HCT116 (cell line): ENCODE measurements around the gene STRN3. TPM values are rescaled to one million over a fixed set of nuclear protein-coding genes. Genes with fewer than 3 reads are reported as not detected.

ENCODE experiments used
- ATAC-seq: fragments of 200-7000 bp; cut with Tn5 transposase; 2 replicates; pipeline ENCODE4 v1.9.1; 2020; ENCODE audit warnings: mild to moderate bottlenecking, moderate library complexity
- BruUV-seq: library from RNA; stranded (reverse); fragments of 400-500 nt; replicated peaks from 2 replicates; lab custom pipeline; 2021; lab: Mats Ljungman, UMichigan
- CTCF ChIA-PET: fragments of 300-600 bp; sonication (Branson Sonifier 250); formaldehyde crosslinking; loops from one replicate; lab custom pipeline; 2021; ENCODE audit warnings: antibody characterized with exemption; lab: Charles Lee
- POLR2A ChIA-PET: fragments of 300-600, 350-600 bp; sonication (Branson Sonifier 250); formaldehyde crosslinking; loops from one replicate; lab custom pipeline; 2021; ENCODE audit warnings: antibody characterized with exemption; lab: Charles Lee
- RAD21 ChIA-PET, 2 experiments: fragments of 300-600 bp; sonication (Branson Sonifier 250); formaldehyde crosslinking; loops; one replicate each; lab custom pipeline; 2023; ENCODE audit warnings: low total read pairs in 2 of 2; ENCODE audit not compliant: uncharacterized antibody in 2 of 2, unreplicated experiment in 2 of 2, low non-redundant PET in 1 of 2; lab: Charles Lee
- DNase-seq: peaks from one replicate; pipeline ENCODE4 v3.0.0-alpha.2; 2010; ENCODE audit warnings: low read depth, low spot score
- H2AFZ ChIP-seq: fragments of 200-600 bp; shearing (Covaris generic), sonication (generic); 2 replicates; pipeline ENCODE4 v1.6.1; 2017; ENCODE audit warnings: low read depth, mixed run types, mixed read lengths, antibody characterized with exemption, low read length; ENCODE audit not compliant: poor library complexity, severe bottlenecking
- H3K27ac ChIP-seq: 2 replicates; pipeline ENCODE4 v1.5.1; 2012; ENCODE audit warnings: low read depth, low read length
- H3K27me3 ChIP-seq: fragments of 200-600 bp; sonication (generic); 2 replicates; pipeline ENCODE4 v1.6.1; 2016; ENCODE audit warnings: mixed run types, low read length, mixed read lengths; ENCODE audit not compliant: insufficient read depth
- H3K36me3 ChIP-seq, 2 experiments: fragments of 200-500 bp in 1 of 2; fragments of 200-600 bp in 1 of 2; sonication (Bioruptor generic) in 1 of 2; sonication (generic) in 1 of 2; 2 replicates each; pipeline versions ENCODE4 v1.5.1 to v1.6.1; 2014 to 2016; ENCODE audit warnings: low read length in 2 of 2, inconsistent platforms in 1 of 2, mixed read lengths in 1 of 2, mixed run types in 1 of 2; ENCODE audit not compliant: insufficient read depth in 2 of 2, control insufficient read depth in 1 of 2
- H3K4me1 ChIP-seq, 2 experiments: fragments of 200-600 bp in 1 of 2; sonication (generic) in 1 of 2; 2 replicates each; pipeline versions ENCODE4 v1.5.1 to v1.6.1; 2012 to 2017; ENCODE audit warnings: low read length in 2 of 2, inconsistent platforms in 1 of 2, mild to moderate bottlenecking in 1 of 2, mixed read lengths in 1 of 2, mixed run types in 1 of 2, moderate library complexity in 1 of 2; ENCODE audit not compliant: insufficient read depth in 2 of 2, control insufficient read depth in 1 of 2
- H3K4me2 ChIP-seq: fragments of 200-600 bp; sonication (generic); 2 replicates; pipeline ENCODE4 v1.6.1; 2017; ENCODE audit warnings: mixed run types, low read length, mixed read lengths
- H3K4me3 ChIP-seq, 2 experiments: fragments of 200-600 bp in 1 of 2; sonication (generic) in 1 of 2; replicated peaks in 1 of 2; 2 replicates each; pipeline ENCODE4 v1.5.1; 2011 to 2016; ENCODE audit warnings: low read length in 2 of 2, control low read depth in 1 of 2, low read depth in 1 of 2, mild to moderate bottlenecking in 1 of 2, mixed read lengths in 1 of 2, mixed run types in 1 of 2
- H3K79me2 ChIP-seq: fragments of 200-600 bp; sonication (generic); 2 replicates; pipeline ENCODE4 v1.6.1; 2017; ENCODE audit warnings: mild to moderate bottlenecking, mixed run types, low read length, moderate library complexity, mixed read lengths; ENCODE audit not compliant: insufficient read depth
- H3K9ac ChIP-seq: fragments of 200-600 bp; sonication (generic); 2 replicates; pipeline ENCODE4 v1.6.1; 2016; ENCODE audit warnings: low read length, mixed read lengths
- H3K9me2 ChIP-seq: fragments of 200-600 bp; sonication (generic), shearing (Covaris generic); 2 replicates; pipeline ENCODE4 v1.6.1; 2017; ENCODE audit warnings: mixed run types, mild to moderate bottlenecking, moderate library complexity; ENCODE audit not compliant: insufficient read depth
- H3K9me3 ChIP-seq, 2 experiments: fragments of 200-500 bp in 1 of 2; fragments of 200-600 bp in 1 of 2; sonication (Bioruptor generic) in 1 of 2; sonication (generic) in 1 of 2; 2 replicates each; pipeline ENCODE4 v1.6.1; 2014 to 2017; ENCODE audit warnings: low read length in 2 of 2, mixed read lengths in 2 of 2, inconsistent platforms in 1 of 2, low read depth in 1 of 2, mild to moderate bottlenecking in 1 of 2, mixed run types in 1 of 2, moderate library complexity in 1 of 2; ENCODE audit not compliant: control insufficient read depth in 1 of 2, insufficient read depth in 1 of 2
- H4K20me1 ChIP-seq: fragments of 200-600 bp; sonication (generic), shearing (Covaris generic); 2 replicates; pipeline ENCODE4 v1.6.1; 2017; ENCODE audit warnings: mixed run types, mild to moderate bottlenecking, moderate library complexity; ENCODE audit not compliant: insufficient read depth
- CBX3 ChIP-seq: IDR thresholded peaks from 2 replicates; pipeline ENCODE4 v1.6.1; 2012; ENCODE audit warnings: low read depth
- CEBPB ChIP-seq: IDR thresholded peaks from 2 replicates; pipeline ENCODE4 v1.6.1; 2012; ENCODE audit warnings: low read depth
- EGR1 ChIP-seq: IDR thresholded peaks from 2 replicates; pipeline ENCODE4 v1.6.1; 2012; ENCODE audit warnings: low read depth
- ELF1 ChIP-seq: IDR thresholded peaks from 2 replicates; pipeline ENCODE4 v1.6.1; 2012; ENCODE audit warnings: low read depth, borderline replicate concordance
- EZH2phosphoT487 ChIP-seq: fragments of 200-600 bp; IDR thresholded peaks from 2 replicates; pipeline ENCODE4 v1.6.1; 2018; ENCODE audit warnings: antibody characterized with exemption, borderline replicate concordance
- FOSL1 ChIP-seq: IDR thresholded peaks from 2 replicates; pipeline ENCODE4 v1.6.1; 2012; ENCODE audit warnings: low read depth
- JUND ChIP-seq: IDR thresholded peaks from 2 replicates; pipeline ENCODE4 v1.6.1; 2012
- POLR2A ChIP-seq: IDR thresholded peaks from 2 replicates; pipeline ENCODE4 v1.7.0; 2011; ENCODE audit warnings: borderline replicate concordance; ENCODE audit not compliant: insufficient read depth, insufficient read length; ENCODE audit errors: extremely low read depth
- POLR2AphosphoS5 ChIP-seq: IDR thresholded peaks from 2 replicates; pipeline ENCODE4 v1.6.1; 2011; ENCODE audit warnings: mild to moderate bottlenecking, low read depth, low read length, moderate library complexity
- RAD21 ChIP-seq: IDR thresholded peaks from 2 replicates; pipeline ENCODE4 v1.6.1; 2012; ENCODE audit warnings: low read depth, mild to moderate bottlenecking
- SIN3A ChIP-seq: IDR thresholded peaks from 2 replicates; pipeline ENCODE4 v1.6.1; 2012; ENCODE audit warnings: low read depth
- SRF ChIP-seq: IDR thresholded peaks from 2 replicates; pipeline ENCODE4 v1.6.1; 2012; ENCODE audit warnings: low read depth
- TCF7L2 ChIP-seq: IDR thresholded peaks from 2 replicates; pipeline ENCODE4 v1.7.0; 2011; ENCODE audit warnings: borderline replicate concordance, inconsistent platforms; ENCODE audit not compliant: insufficient read depth, insufficient read length; ENCODE audit errors: extremely low read depth
- YY1 ChIP-seq: IDR thresholded peaks from 2 replicates; pipeline ENCODE4 v1.6.1; 2011; ENCODE audit warnings: low read length, low read depth, moderate library complexity, mild to moderate bottlenecking; ENCODE audit not compliant: insufficient replicate concordance; ENCODE audit errors: extremely low read depth
- ZBTB33 ChIP-seq: IDR thresholded peaks from 2 replicates; pipeline ENCODE4 v1.6.1; 2011; ENCODE audit warnings: mild to moderate bottlenecking, low read length, moderate library complexity; ENCODE audit not compliant: insufficient replicate concordance; ENCODE audit errors: extremely low read depth
- ZFX ChIP-seq: fragments of 450-650 bp; IDR thresholded peaks from 2 replicates; pipeline ENCODE4 v1.6.1; 2017
- ZNF274 ChIP-seq: fragments of 200-500 bp; sonication (Bioruptor generic); IDR thresholded peaks from 2 replicates; pipeline ENCODE4 v1.6.1; 2014; ENCODE audit warnings: mild to moderate bottlenecking, low read depth, low read length, inconsistent platforms
- intact Hi-C: fragments of 100-400 bp; cut with micrococcal nuclease; formaldehyde crosslinking; loops from 2 replicates; pipeline ENCODE4 v1.10.0; 2022
- total RNA-seq: library from RNA; stranded (reverse); gene quantifications from one replicate; pipeline ENCODE4 v1.2.1, GENCODE V29; 2021; ENCODE audit not compliant: unreplicated experiment
- TF ChIP-seq, protein P1 (sequence below): IDR thresholded peaks from 2 replicates; pipeline ENCODE4 v1.6.1; 2012
- TF ChIP-seq, protein P2 (sequence below), 3 experiments: fragments of 200-600 bp in 1 of 3; sonication (generic) in 1 of 3; IDR thresholded peaks in 2 of 3; conservative IDR thresholded peaks in 1 of 3; 2 replicates each; pipeline ENCODE4 v1.5.1; 2012 to 2017; ENCODE audit warnings: low read depth in 2 of 3, low read length in 2 of 3, antibody characterized with exemption in 1 of 3, borderline replicate concordance in 1 of 3, control low read depth in 1 of 3, mild to moderate bottlenecking in 1 of 3, mixed read lengths in 1 of 3, mixed run types in 1 of 3, moderate library complexity in 1 of 3; ENCODE audit not compliant: insufficient read depth in 1 of 3
- TF ChIP-seq, protein P3 (sequence below): IDR thresholded peaks from 2 replicates; pipeline ENCODE4 v1.6.1; 2012

The STRN3 gene
- total RNA-seq, 1 experiment from 2014 or later: 43.4 TPM

DNA sequence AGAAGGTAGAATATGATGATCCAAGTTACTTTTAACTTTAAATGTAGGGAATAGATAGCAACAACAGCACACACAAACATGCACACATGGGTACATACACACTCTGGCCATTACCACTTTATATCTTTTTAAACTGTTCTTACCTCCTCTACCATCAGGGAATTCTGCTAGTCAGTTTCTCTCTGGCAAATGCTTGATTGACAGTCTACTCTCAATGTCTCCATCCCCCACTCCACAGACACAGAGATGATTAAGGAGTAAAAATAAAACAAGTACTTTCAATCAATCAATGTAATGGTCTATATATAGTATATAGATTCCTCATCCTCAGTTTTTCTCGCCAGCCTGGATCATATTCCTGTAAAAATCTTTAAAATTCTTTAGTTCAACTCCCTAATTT is 16.1 kb upstream of the STRN3 start:
- POLR2A ChIA-PET: interaction anchor here (1.6 kb wide), 1 partner anchor 16 kb away, joined by 7 read pairs; the partner anchor contains the start of gene STRN3

More for the DNA sequence above, 16.1 kb upstream of the STRN3 start:
- Histone ChIP-seq H3K27ac (no peak overlapping the region), H3K9me2 (no peaks in the 10 kb centered on the region), H3K4me3 (no peak overlapping the region), H3K36me3 (no peaks in the 10 kb centered on the region), H4K20me1 (no peaks in the 10 kb centered on the region), H2AFZ (no peak overlapping the region), H3K79me2 (no peaks in the 10 kb centered on the region), H3K9ac (no peak overlapping the region), H3K4me2 (no peak overlapping the region), H3K9me3 (no peaks in the 10 kb centered on the region), H3K4me1 (peaks cover 37 to 48% of the 10 kb centered on the region in 2 experiments), H3K27me3 (no peaks in the 10 kb centered on the region)
- no TSS peak for BruUV-seq
- ChIA-PET RAD21 (no interaction called here), CTCF (no interaction called here)
- intact Hi-C loops: no loop called here
- DNase-seq (no peak), ATAC-seq (no peak)
- TF ChIP-seq ZNF274 (no peak), RAD21 (no peak), CBX3 (no peak), JUND (no peak), TCF7L2 (no peak), ZFX (no peak), POLR2A (no peak), ELF1 (no peak), YY1 (no peak), FOSL1 (no peak), EZH2phosphoT487 (no peak), SIN3A (no peak), EGR1 (no peak), SRF (no peak), ZBTB33 (no peak), POLR2AphosphoS5 (no peak), CEBPB (no peak)
- TF ChIP-seq, protein P1, sequence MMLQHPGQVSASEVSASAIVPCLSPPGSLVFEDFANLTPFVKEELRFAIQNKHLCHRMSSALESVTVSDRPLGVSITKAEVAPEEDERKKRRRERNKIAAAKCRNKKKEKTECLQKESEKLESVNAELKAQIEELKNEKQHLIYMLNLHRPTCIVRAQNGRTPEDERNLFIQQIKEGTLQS: no peak
- TF ChIP-seq, protein P2, sequence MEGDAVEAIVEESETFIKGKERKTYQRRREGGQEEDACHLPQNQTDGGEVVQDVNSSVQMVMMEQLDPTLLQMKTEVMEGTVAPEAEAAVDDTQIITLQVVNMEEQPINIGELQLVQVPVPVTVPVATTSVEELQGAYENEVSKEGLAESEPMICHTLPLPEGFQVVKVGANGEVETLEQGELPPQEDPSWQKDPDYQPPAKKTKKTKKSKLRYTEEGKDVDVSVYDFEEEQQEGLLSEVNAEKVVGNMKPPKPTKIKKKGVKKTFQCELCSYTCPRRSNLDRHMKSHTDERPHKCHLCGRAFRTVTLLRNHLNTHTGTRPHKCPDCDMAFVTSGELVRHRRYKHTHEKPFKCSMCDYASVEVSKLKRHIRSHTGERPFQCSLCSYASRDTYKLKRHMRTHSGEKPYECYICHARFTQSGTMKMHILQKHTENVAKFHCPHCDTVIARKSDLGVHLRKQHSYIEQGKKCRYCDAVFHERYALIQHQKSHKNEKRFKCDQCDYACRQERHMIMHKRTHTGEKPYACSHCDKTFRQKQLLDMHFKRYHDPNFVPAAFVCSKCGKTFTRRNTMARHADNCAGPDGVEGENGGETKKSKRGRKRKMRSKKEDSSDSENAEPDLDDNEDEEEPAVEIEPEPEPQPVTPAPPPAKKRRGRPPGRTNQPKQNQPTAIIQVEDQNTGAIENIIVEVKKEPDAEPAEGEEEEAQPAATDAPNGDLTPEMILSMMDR (IDR thresholded peaks at IDR 0.05 in 2 of 3, conservative IDR thresholded peaks at IDR 0.05 in 1 of 3; ENCODE audit: borderline replicate concordance in 1 of 3, insufficient read depth in 1 of 3, low read depth in 2 of 3, low read length in 2 of 3): no peak
- TF ChIP-seq, protein P3, sequence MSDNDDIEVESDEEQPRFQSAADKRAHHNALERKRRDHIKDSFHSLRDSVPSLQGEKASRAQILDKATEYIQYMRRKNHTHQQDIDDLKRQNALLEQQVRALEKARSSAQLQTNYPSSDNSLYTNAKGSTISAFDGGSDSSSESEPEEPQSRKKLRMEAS: no peak
